Measurements from ENCODE around the gene HOXB4.

Gene HOXB4

DNA sequence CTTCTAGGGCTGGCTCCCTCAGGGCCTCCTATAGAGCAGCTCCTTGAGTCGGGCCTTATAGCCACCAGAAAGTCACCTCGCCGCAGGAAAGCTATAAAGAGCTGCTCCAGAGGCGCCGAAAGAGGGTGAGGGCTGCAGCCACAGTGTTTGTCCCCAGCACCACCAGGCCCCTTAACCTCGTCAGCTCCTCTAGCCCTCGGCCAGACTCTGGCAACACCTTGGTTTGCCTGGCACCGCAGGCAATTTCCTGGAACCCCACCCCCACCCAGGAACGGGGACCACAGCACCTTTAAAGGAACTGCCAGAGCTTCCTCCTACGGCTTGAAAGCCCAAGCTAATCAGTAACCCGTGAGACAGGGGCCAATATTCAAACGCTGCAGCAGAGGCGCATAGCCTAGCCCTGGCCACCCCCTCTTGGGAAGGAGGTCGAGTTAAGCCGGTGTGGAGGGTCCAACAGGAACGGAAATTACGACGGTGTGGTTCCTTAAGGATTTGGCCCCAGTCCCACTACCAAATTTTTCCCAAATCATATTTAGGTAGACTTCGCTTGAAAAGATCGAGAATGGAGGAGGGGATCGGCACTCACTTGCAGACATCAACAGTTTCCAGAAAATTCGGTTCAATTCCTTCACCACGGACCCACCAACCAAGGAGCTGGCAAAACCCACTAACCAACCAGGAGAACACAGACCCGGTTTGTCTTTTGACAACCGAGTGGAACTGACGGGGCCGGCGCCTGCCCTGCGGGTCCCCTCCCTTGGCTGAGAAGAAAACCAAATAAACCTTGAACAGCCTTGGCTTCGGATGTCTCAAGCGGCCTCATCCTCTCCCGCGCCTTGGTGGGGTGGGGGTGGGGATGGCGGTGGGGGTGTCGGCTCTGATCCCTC, 23.6 kb upstream of the HOXB4 start:
- no peak for DNase-seq (ENCODE audit: low read depth)

GRCh38 chr17:48601207-48601538, 23.0 kb upstream of the HOXB4 start:
- no peak for DNase-seq (ENCODE audit: low read depth)

- DNase-seq (ENCODE audit: low read depth), result no peak
These were observed 22.3 kb upstream of the HOXB4 start for GRCh38 chr17:48600244-48601098.

DNA sequence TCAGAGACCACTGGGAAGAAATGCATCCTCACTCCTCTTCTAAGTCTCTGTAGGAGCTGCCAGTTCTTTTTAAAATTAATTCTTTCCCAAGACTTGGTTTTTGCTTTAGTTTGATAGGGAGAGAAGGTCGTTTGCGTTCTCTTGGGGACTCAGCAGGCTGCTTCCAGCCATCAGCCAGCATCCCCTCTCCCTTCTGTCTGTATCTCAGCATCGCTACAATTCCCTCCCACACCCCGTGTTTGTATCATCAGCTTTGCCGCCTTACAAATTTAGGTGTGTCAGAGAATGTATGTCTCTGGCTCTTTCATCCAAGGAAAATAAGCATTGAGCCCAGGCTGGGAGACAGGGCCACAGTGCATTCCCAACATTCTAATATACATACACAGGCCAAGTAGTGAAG, 21.2 kb upstream of the HOXB4 start:
- DNase-seq (ENCODE audit: low read depth), result no peak

DNA sequence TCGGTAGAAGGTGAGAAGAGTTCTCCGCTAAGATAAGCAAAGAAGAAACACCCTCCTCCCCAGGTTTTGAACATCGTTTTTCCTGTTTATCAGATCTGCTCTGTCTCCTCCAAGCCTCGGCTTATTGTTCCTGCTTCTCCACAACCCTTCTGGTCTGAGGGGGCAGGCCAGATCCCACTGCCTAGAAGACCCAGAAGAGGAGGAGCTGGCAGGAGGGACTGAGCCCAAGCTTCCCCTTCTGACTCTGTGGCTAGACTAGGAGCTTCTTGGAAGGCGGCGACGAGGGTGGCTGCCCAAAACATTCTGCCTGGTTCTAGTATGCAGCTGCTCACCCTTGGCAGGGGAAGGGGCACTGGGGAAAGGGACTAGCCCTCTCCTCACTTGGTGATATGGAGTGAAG, 20.6 kb upstream of the HOXB4 start:
- no peak for DNase-seq (ENCODE audit: low read depth)

DNA sequence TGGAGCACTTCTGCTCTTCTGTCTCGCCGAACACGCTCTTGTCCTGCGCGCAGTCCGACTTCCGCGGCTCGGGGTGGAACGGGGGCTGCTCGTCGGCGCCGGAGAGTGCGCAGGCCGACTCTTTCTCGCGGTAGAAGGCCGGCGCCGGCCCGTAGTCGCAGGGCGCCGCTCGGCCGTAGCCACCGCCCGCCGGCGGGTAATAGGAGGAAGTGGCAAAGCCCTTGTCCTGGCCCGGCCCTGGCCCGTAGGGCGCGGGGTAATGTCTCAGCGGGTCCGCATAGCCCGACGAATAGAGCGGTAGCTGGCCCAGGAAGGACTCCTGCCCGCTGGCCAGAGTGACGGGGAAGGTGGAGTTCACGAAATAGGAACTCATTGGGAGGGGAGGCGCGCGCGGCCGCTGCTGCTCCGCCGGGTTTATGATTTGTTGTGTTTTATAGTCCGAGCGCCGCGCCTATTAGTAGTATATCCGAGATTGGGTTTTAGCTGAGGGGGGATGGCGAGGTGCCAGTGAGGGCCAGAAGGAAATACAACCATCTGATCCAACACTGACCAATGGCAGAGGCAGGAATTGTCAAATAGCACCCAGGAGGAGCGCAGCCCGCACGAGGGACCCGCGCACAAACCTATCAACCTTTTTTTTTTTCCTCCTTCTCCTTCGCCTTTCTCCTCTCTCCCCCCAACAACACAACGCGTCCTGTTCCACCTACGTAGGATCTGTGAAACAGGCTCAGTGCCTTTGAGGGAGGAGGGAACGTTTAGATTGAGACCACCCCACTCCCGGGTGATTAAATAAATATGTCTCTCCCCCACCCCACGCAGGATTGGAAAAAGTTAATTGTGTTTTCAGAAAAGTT, 19.9 kb upstream of the HOXB4 start:
- DNase-seq (ENCODE audit: low read depth), result no peak

- DNase-seq (ENCODE audit: low read depth), result no peak
These were observed 19.3 kb upstream of the HOXB4 start for GRCh38 chr17:48597528-48597777.

DNA sequence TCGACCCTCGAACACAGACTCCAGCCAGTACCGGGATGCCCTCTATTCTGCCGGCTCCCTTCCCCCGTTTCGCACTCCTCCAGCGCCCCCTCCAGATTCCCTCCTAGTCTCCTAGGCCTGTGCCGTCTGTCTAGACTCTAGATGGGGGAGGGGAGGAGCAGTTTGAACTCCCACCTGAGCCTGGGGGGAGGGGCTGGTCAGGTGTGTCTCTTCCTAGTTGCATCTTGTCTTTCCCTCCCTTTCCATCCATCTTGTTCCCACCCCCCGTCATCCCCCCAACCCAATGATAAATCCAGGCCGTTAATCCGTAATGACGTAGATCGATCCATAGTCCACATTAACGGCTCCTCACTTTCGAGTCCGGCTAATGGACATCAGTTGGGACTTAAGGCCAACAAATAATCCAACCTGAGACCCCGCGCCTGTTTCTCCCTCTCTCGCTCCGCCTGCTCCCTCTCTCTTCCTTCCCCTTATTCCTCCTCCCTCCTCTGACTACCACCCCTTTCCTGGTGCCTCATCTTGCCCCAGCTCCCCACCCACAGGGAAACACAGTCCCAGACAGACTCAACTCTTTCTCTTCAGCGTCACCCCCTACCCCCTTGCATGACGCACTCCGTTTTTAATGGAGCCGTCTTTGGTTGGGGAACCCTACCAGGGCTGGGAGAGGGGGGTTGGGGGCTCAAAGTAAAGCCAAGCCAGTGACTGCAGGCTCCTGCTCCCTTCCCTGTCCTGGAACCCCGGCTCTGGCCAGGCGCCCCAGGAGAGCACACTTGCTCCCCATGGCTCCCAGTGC, 18.8 kb upstream of the HOXB4 start:
- DNase-seq (ENCODE audit: low read depth), result no peak

DNA sequence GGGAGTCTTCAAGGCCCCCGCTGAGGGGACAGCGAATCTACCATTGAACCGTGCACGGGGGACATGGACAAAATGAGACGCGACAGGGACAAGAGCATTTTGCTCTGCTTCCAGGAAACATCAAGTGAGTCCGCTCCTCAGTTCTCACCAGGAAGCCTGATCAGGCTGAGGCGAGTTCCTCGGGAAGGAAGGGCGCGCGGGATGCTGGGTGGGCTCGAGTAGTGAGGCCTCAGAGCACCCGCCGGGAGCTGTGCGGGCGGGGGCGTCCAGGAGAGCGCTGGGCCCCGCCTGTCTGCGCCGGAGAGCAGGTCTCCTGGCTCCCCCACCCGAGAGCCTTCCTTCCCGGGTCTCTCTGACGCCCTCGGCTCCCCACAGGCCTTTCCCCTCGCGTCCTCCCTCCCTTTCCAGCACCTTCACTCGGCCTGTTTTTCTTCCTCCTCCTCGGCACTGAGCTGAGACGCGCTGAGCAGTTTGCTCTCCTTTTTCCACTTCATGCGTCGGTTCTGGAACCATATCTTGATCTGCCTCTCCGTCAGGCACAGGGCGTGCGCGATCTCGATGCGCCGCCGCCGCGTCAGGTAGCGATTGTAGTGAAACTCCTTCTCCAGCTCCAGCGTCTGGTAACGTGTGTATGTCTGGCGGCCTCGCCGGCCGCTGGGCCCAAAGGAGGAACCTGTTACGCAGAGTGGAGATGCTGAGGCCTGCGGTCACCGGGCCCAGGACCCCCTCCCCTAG, 18.0 kb upstream of the HOXB4 start:
- no peak for DNase-seq (ENCODE audit: low read depth)

- DNase-seq (ENCODE audit: low read depth), result no peak
These were observed 17.3 kb upstream of the HOXB4 start for GRCh38 chr17:48595278-48595999.

GRCh38 chr17:48594538-48595277, 16.6 kb upstream of the HOXB4 start:
- no peak for DNase-seq (ENCODE audit: low read depth)

DNA sequence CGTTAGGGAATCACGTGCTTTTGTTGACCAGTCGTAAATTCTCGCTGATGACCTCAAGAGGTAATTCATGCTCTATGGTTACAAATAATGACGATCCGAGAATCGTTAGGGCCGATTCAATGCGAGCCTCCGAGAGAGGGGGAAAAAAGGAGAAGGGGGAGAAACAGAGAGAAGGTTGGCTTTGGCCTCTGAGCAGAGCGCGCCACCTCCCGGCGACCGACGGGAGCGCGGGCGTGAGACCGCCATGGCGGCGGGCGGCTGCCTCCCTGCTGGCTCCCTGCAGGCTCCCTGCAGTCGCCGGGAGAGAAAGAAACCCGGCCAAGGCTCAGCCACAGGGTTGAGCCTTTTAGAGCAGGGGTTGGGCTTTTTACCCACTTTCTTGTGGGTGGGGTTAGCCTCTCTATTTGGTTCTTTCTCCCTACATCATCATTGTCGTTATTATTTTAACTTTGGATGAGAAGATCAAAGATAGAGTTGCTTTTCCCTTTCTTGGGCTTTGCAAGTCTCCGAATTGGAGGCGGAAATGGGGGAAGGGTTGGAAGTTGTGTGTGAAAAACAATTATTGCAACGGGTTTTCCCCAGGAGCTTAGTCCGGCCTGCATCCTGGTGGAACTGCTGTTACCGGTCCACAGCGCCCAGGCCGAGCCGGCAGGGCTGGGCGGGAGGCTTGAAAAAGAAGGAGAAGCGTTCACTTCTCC, 15.8 kb upstream of the HOXB4 start:
- DNase-seq (ENCODE audit: low read depth), result peak; percentile 68

- no peak for DNase-seq (ENCODE audit: low read depth)
These were observed 15.1 kb upstream of the HOXB4 start, which contains the start of gene HOXB5 for GRCh38 chr17:48593126-48593829. HOXB5 (minus strand) TSS chr17:48593779; CDS start chr17:48593682, 97 bp downstream.

DNA sequence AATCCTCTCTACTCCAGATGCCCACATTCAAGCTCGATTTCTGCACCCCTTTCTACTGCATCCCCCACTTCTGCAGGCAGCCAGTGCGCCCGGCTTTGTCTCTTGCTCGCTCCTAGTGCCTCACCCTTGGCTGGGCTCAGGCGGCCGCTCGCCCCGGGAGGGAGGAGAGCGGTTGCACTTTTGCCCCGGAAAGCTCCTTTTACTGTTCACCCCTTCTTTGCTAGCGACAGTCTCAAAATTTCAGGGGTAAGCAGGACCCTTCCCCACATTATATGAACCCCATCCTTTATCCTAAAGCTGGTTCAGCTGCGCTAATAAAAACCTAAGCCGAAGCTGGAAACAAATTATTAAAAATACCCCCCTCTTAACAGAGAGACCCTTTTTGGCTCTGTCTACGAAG, 14.4 kb upstream of the HOXB4 start:
- DNase-seq (ENCODE audit: low read depth), result no peak

DNA sequence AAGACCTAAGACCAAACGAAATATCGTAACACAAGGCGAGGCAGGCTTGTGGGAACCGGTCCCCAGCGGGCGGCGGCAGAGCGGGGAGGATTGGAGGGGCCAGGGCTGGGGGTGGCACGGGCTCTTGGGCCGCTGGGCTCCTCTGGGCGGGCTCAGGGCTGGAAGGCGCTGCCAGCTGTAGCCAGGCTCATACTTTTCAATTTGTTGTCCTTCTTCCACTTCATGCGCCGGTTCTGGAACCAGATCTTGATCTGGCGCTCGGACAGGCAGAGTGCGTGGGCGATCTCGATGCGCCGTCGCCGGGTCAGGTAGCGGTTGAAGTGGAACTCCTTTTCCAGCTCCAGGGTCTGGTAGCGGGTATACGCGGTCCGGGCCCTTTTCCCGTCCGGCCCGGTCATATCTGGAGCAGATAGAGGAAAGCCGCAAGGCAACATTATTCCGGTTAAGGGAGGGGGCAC, 13.9 kb upstream of the HOXB4 start:
- no peak for DNase-seq (ENCODE audit: low read depth)

DNA sequence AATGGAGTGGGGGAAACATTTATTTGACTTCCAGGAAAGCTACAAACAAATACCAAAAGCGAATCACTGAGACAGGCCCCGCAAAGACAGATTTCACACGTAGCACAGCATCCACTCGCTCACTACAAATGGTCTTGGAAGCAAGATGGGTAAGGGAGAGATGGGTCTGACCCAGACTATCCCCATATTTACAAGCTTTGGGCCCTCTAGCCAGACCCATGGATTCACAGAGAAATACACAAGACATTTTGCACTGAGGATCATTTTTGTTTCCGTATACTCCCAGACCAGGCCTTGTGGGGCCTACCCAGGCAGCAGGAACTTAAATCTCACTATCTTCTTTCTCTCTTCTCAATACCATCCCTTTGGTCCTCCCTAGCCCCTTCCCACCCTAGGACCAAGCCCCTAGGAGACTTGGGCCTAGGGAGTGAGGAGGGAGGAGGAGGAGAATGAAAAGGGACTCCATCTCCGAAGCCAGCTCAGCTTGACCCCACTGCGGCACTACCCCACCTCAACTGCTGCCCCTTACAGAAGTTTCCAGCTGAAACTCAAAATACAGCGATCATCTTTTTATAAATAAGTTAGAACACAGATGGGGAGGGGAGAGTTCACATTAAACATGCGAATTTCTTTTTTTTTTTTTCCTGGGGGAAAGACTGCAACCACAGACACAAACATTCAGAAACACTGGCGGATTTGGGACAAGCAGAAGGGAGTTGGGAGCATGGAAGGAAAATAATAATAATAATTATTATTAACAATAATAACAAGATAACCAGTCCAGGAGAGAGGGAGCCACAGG, 13.3 kb upstream of the HOXB4 start:
- DNase-seq (ENCODE audit: low read depth), result no peak

GRCh38 chr17:48590607-48591161, 12.5 kb upstream of the HOXB4 start:
- no peak for DNase-seq (ENCODE audit: low read depth)

Measured in stimulated activated CD8-positive, alpha-beta memory T cell treated with anti-CD3 and anti-CD28 coated beads, Interleukin-12 subunit alpha, Interleukin-12 subunit beta, amount 100 ng/mL, for 1 hour (primary cell).